HCT116 (cell line): ENCODE results near the gene IGFBP2. TPM values are rescaled to one million over a fixed set of nuclear protein-coding genes. Genes with fewer than 3 reads are reported as not detected.

ENCODE experiments used
- ATAC-seq: fragments of 200-7000 bp; cut with Tn5 transposase; 2 replicates; pipeline ENCODE4 v1.9.1; 2020; ENCODE audit warnings: mild to moderate bottlenecking, moderate library complexity
- BruUV-seq: library from RNA; stranded (reverse); fragments of 400-500 nt; replicated peaks from 2 replicates; lab custom pipeline; 2021; lab: Mats Ljungman, UMichigan
- CTCF ChIA-PET: fragments of 300-600 bp; sonication (Branson Sonifier 250); formaldehyde crosslinking; loops from one replicate; lab custom pipeline; 2021; ENCODE audit warnings: antibody characterized with exemption; lab: Charles Lee
- POLR2A ChIA-PET: fragments of 300-600, 350-600 bp; sonication (Branson Sonifier 250); formaldehyde crosslinking; loops from one replicate; lab custom pipeline; 2021; ENCODE audit warnings: antibody characterized with exemption; lab: Charles Lee
- RAD21 ChIA-PET, 2 experiments: fragments of 300-600 bp; sonication (Branson Sonifier 250); formaldehyde crosslinking; loops; one replicate each; lab custom pipeline; 2023; ENCODE audit warnings: low total read pairs in 2 of 2; ENCODE audit not compliant: uncharacterized antibody in 2 of 2, unreplicated experiment in 2 of 2, low non-redundant PET in 1 of 2; lab: Charles Lee
- DNase-seq: peaks from one replicate; pipeline ENCODE4 v3.0.0-alpha.2; 2010; ENCODE audit warnings: low read depth, low spot score
- H2AFZ ChIP-seq: fragments of 200-600 bp; shearing (Covaris generic), sonication (generic); 2 replicates; pipeline ENCODE4 v1.6.1; 2017; ENCODE audit warnings: low read depth, mixed run types, mixed read lengths, antibody characterized with exemption, low read length; ENCODE audit not compliant: poor library complexity, severe bottlenecking
- H3K27ac ChIP-seq: 2 replicates; pipeline ENCODE4 v1.5.1; 2012; ENCODE audit warnings: low read depth, low read length
- H3K27me3 ChIP-seq: fragments of 200-600 bp; sonication (generic); 2 replicates; pipeline ENCODE4 v1.6.1; 2016; ENCODE audit warnings: mixed run types, low read length, mixed read lengths; ENCODE audit not compliant: insufficient read depth
- H3K36me3 ChIP-seq, 2 experiments: fragments of 200-500 bp in 1 of 2; fragments of 200-600 bp in 1 of 2; sonication (Bioruptor generic) in 1 of 2; sonication (generic) in 1 of 2; 2 replicates each; pipeline versions ENCODE4 v1.5.1 to v1.6.1; 2014 to 2016; ENCODE audit warnings: low read length in 2 of 2, inconsistent platforms in 1 of 2, mixed read lengths in 1 of 2, mixed run types in 1 of 2; ENCODE audit not compliant: insufficient read depth in 2 of 2, control insufficient read depth in 1 of 2
- H3K4me1 ChIP-seq, 2 experiments: fragments of 200-600 bp in 1 of 2; sonication (generic) in 1 of 2; 2 replicates each; pipeline versions ENCODE4 v1.5.1 to v1.6.1; 2012 to 2017; ENCODE audit warnings: low read length in 2 of 2, inconsistent platforms in 1 of 2, mild to moderate bottlenecking in 1 of 2, mixed read lengths in 1 of 2, mixed run types in 1 of 2, moderate library complexity in 1 of 2; ENCODE audit not compliant: insufficient read depth in 2 of 2, control insufficient read depth in 1 of 2
- H3K4me2 ChIP-seq: fragments of 200-600 bp; sonication (generic); 2 replicates; pipeline ENCODE4 v1.6.1; 2017; ENCODE audit warnings: mixed run types, low read length, mixed read lengths
- H3K4me3 ChIP-seq, 2 experiments: fragments of 200-600 bp in 1 of 2; sonication (generic) in 1 of 2; replicated peaks in 1 of 2; 2 replicates each; pipeline ENCODE4 v1.5.1; 2011 to 2016; ENCODE audit warnings: low read length in 2 of 2, control low read depth in 1 of 2, low read depth in 1 of 2, mild to moderate bottlenecking in 1 of 2, mixed read lengths in 1 of 2, mixed run types in 1 of 2
- H3K79me2 ChIP-seq: fragments of 200-600 bp; sonication (generic); 2 replicates; pipeline ENCODE4 v1.6.1; 2017; ENCODE audit warnings: mild to moderate bottlenecking, mixed run types, low read length, moderate library complexity, mixed read lengths; ENCODE audit not compliant: insufficient read depth
- H3K9ac ChIP-seq: fragments of 200-600 bp; sonication (generic); 2 replicates; pipeline ENCODE4 v1.6.1; 2016; ENCODE audit warnings: low read length, mixed read lengths
- H3K9me2 ChIP-seq: fragments of 200-600 bp; sonication (generic), shearing (Covaris generic); 2 replicates; pipeline ENCODE4 v1.6.1; 2017; ENCODE audit warnings: mixed run types, mild to moderate bottlenecking, moderate library complexity; ENCODE audit not compliant: insufficient read depth
- H3K9me3 ChIP-seq, 2 experiments: fragments of 200-500 bp in 1 of 2; fragments of 200-600 bp in 1 of 2; sonication (Bioruptor generic) in 1 of 2; sonication (generic) in 1 of 2; 2 replicates each; pipeline ENCODE4 v1.6.1; 2014 to 2017; ENCODE audit warnings: low read length in 2 of 2, mixed read lengths in 2 of 2, inconsistent platforms in 1 of 2, low read depth in 1 of 2, mild to moderate bottlenecking in 1 of 2, mixed run types in 1 of 2, moderate library complexity in 1 of 2; ENCODE audit not compliant: control insufficient read depth in 1 of 2, insufficient read depth in 1 of 2
- H4K20me1 ChIP-seq: fragments of 200-600 bp; sonication (generic), shearing (Covaris generic); 2 replicates; pipeline ENCODE4 v1.6.1; 2017; ENCODE audit warnings: mixed run types, mild to moderate bottlenecking, moderate library complexity; ENCODE audit not compliant: insufficient read depth
- ATF3 ChIP-seq: IDR thresholded peaks from 2 replicates; pipeline ENCODE4 v1.6.1; 2012
- CBX3 ChIP-seq: IDR thresholded peaks from 2 replicates; pipeline ENCODE4 v1.6.1; 2012; ENCODE audit warnings: low read depth
- EGR1 ChIP-seq: IDR thresholded peaks from 2 replicates; pipeline ENCODE4 v1.6.1; 2012; ENCODE audit warnings: low read depth
- ELF1 ChIP-seq: IDR thresholded peaks from 2 replicates; pipeline ENCODE4 v1.6.1; 2012; ENCODE audit warnings: low read depth, borderline replicate concordance
- EZH2 ChIP-seq: fragments of 200-600 bp; sonication (generic); IDR thresholded peaks from 2 replicates; pipeline ENCODE4 v1.6.1; 2017; ENCODE audit warnings: antibody characterized with exemption, mixed run types
- EZH2phosphoT487 ChIP-seq: fragments of 200-600 bp; IDR thresholded peaks from 2 replicates; pipeline ENCODE4 v1.6.1; 2018; ENCODE audit warnings: antibody characterized with exemption, borderline replicate concordance
- FOSL1 ChIP-seq: IDR thresholded peaks from 2 replicates; pipeline ENCODE4 v1.6.1; 2012; ENCODE audit warnings: low read depth
- JUND ChIP-seq: IDR thresholded peaks from 2 replicates; pipeline ENCODE4 v1.6.1; 2012
- POLR2A ChIP-seq: IDR thresholded peaks from 2 replicates; pipeline ENCODE4 v1.7.0; 2011; ENCODE audit warnings: borderline replicate concordance; ENCODE audit not compliant: insufficient read depth, insufficient read length; ENCODE audit errors: extremely low read depth
- POLR2AphosphoS5 ChIP-seq: IDR thresholded peaks from 2 replicates; pipeline ENCODE4 v1.6.1; 2011; ENCODE audit warnings: mild to moderate bottlenecking, low read depth, low read length, moderate library complexity
- SIN3A ChIP-seq: IDR thresholded peaks from 2 replicates; pipeline ENCODE4 v1.6.1; 2012; ENCODE audit warnings: low read depth
- SP1 ChIP-seq: IDR thresholded peaks from 2 replicates; pipeline ENCODE4 v1.6.1; 2012; ENCODE audit warnings: low read depth
- SRF ChIP-seq: IDR thresholded peaks from 2 replicates; pipeline ENCODE4 v1.6.1; 2012; ENCODE audit warnings: low read depth
- TCF7L2 ChIP-seq: IDR thresholded peaks from 2 replicates; pipeline ENCODE4 v1.7.0; 2011; ENCODE audit warnings: borderline replicate concordance, inconsistent platforms; ENCODE audit not compliant: insufficient read depth, insufficient read length; ENCODE audit errors: extremely low read depth
- YY1 ChIP-seq: IDR thresholded peaks from 2 replicates; pipeline ENCODE4 v1.6.1; 2011; ENCODE audit warnings: low read length, low read depth, moderate library complexity, mild to moderate bottlenecking; ENCODE audit not compliant: insufficient replicate concordance; ENCODE audit errors: extremely low read depth
- ZFX ChIP-seq: fragments of 450-650 bp; IDR thresholded peaks from 2 replicates; pipeline ENCODE4 v1.6.1; 2017
- ZNF274 ChIP-seq: fragments of 200-500 bp; sonication (Bioruptor generic); IDR thresholded peaks from 2 replicates; pipeline ENCODE4 v1.6.1; 2014; ENCODE audit warnings: mild to moderate bottlenecking, low read depth, low read length, inconsistent platforms
- intact Hi-C: fragments of 100-400 bp; cut with micrococcal nuclease; formaldehyde crosslinking; loops from 2 replicates; pipeline ENCODE4 v1.10.0; 2022
- total RNA-seq: library from RNA; stranded (reverse); gene quantifications from one replicate; pipeline ENCODE4 v1.2.1, GENCODE V29; 2021; ENCODE audit not compliant: unreplicated experiment
- TF ChIP-seq, protein P1 (sequence below): IDR thresholded peaks from 2 replicates; pipeline ENCODE4 v1.6.1; 2012

IGFBP2 gene
- total RNA-seq, 1 experiment from 2014 or later: 143 TPM

DNA sequence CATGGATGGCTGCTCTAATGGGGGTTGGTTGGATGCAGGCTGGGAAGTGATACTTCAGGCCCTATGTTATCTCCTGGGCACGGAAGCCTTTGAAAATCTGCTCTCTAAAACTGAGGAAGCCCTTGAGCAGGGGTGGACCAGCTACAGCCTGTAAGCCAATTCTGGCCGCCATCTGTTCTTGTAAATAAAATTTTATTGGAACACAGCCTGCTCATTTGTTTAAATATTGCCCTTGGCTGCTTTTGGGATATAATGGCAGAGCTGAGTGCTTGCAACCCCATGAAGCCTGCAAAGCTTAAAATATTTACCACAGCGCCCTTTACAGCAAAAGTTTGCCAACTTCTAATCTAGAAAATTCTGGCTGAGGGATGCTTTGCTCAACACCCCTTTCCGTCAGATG lies 11.9 kb upstream of the IGFBP2 start (continued):
- TF ChIP-seq CBX3 (no peak), EGR1 (no peak), SP1 (no peak), TCF7L2 (no peak), EZH2phosphoT487 (no peak), JUND (no peak), ELF1 (no peak), EZH2 (no peak), ZFX (no peak), SIN3A (no peak), POLR2A (no peak), YY1 (no peak)
- TF ChIP-seq, protein P1, sequence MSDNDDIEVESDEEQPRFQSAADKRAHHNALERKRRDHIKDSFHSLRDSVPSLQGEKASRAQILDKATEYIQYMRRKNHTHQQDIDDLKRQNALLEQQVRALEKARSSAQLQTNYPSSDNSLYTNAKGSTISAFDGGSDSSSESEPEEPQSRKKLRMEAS: no peak
- TF ChIP-seq, all 23 proteins: peak for 0

DNA sequence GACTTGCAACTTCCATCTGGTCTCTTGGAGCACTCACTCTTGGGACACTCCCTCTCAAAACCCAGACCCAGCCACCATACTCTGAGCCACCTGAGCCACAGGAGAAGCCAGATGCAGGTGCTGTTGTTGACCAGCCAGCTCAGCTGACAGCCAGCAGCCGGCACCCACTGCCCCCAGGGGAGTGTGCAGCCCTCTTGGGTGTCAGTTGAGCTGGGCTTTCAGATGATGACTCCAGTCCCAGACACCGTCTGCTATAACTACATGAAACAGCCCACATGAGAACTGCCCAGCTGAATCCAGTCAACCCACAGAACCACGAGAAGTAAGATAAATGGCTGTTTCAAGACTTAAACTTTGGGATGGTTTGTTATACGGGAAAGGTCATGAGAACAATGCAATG lies 10.7 kb upstream of the IGFBP2 start:
- CTCF ChIA-PET: no interaction called here
- no peaks in the 10 kb centered on the region for H4K20me1 ChIP-seq
- no peak for TF ChIP-seq POLR2A
- no peak for TF ChIP-seq TCF7L2
- TF ChIP-seq SIN3A: no peak
- TF ChIP-seq, protein P1: no peak
- TF ChIP-seq YY1: no peak
- no peak for TF ChIP-seq POLR2AphosphoS5
- TF ChIP-seq EZH2: no peak
- no peak for TF ChIP-seq SRF
- TF ChIP-seq FOSL1: no peak
- no peak for TF ChIP-seq EGR1
- no peak for TF ChIP-seq ZNF274
- no peak for TF ChIP-seq ATF3
- no TSS peak for BruUV-seq
- no peak for DNase-seq
- ATAC-seq: no peak
- no peak overlapping the region for H3K9ac ChIP-seq
- POLR2A ChIA-PET: interaction anchor here (1.2 kb wide), 1 partner anchor 8 kb away, joined by 4 read pairs; no protein-coding TSS in a partner anchor
- intact Hi-C loops: no loop called here
- H3K9me2 ChIP-seq: no peaks in the 10 kb centered on the region
- H2AFZ ChIP-seq: no peak overlapping the region
- no peaks in the 10 kb centered on the region for H3K27me3 ChIP-seq
- no peaks in the 10 kb centered on the region for H3K9me3 ChIP-seq
- H3K27ac ChIP-seq: no peak overlapping the region
- no peak overlapping the region for H3K4me3 ChIP-seq
- H3K36me3 ChIP-seq: no peaks in the 10 kb centered on the region
- no peaks in the 10 kb centered on the region for H3K79me2 ChIP-seq
- no peaks in the 10 kb centered on the region for H3K4me1 ChIP-seq
- RAD21 ChIA-PET: no interaction called here
- no peak overlapping the region for H3K4me2 ChIP-seq
